ENCODE results near the gene STARD13.

STARD13 gene

GRCh38 chr13:33069365-33069764, 216.2 kb downstream of the STARD13 start:
- Histone ChIP-seq H3K27ac (replicated peaks) (no peak overlapping the region), H3K27me3 (ENCODE audit: insufficient read depth, poor library complexity, severe bottlenecking) (no peaks in the 10 kb centered on the region), H3K4me3 (replicated peaks; ENCODE audit: insufficient read depth, low read length) (no peak overlapping the region)
- DNase-seq (ENCODE audit: low read depth in 1 of 2, low spot score in 1 of 2): no peak
- TF ChIP-seq REST (IDR thresholded peaks at IDR 0.05; ENCODE audit: insufficient replicate concordance, low read depth) (no peak), POLR2AphosphoS5 (IDR thresholded peaks at IDR 0.05; ENCODE audit: low read depth) (no peak), GABPA (IDR thresholded peaks at IDR 0.05; ENCODE audit: low read depth) (no peak), SPI1 (IDR thresholded peaks at IDR 0.05; ENCODE audit: borderline replicate concordance, low read depth) (no peak)
- TF ChIP-seq, protein P1, sequence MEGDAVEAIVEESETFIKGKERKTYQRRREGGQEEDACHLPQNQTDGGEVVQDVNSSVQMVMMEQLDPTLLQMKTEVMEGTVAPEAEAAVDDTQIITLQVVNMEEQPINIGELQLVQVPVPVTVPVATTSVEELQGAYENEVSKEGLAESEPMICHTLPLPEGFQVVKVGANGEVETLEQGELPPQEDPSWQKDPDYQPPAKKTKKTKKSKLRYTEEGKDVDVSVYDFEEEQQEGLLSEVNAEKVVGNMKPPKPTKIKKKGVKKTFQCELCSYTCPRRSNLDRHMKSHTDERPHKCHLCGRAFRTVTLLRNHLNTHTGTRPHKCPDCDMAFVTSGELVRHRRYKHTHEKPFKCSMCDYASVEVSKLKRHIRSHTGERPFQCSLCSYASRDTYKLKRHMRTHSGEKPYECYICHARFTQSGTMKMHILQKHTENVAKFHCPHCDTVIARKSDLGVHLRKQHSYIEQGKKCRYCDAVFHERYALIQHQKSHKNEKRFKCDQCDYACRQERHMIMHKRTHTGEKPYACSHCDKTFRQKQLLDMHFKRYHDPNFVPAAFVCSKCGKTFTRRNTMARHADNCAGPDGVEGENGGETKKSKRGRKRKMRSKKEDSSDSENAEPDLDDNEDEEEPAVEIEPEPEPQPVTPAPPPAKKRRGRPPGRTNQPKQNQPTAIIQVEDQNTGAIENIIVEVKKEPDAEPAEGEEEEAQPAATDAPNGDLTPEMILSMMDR (IDR thresholded peaks at IDR 0.05; ENCODE audit: insufficient read depth, low read length): no peak

DNA sequence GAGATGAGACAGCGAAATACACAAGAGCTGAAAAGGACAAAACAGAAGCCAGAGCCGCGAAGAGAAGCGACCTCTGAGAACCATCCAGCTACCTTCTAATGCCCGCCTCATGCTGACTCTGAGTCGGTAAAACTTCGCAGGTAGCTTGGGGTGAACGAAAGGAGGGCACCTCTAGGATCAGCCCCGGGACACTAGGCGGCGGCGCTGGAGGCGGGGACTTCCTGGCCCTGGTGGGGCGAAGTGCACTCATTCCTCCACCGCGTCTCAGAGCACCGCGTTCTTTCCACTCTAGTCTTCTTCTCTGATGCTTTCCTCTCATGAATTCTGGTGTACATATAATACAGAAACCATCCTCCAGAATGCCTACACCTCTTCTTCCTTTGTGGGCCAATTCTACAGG, 219.2 kb downstream of the STARD13 start:
- DNase-seq (ENCODE audit: low read depth in 1 of 2, low spot score in 1 of 2): no peak
- Histone ChIP-seq H3K27ac (replicated peaks) (no peak overlapping the region), H3K4me3 (replicated peaks; ENCODE audit: insufficient read depth, low read length) (no peak overlapping the region), H3K27me3 (ENCODE audit: insufficient read depth, poor library complexity, severe bottlenecking) (no peaks in the 10 kb centered on the region)
- TF ChIP-seq, protein P1 (IDR thresholded peaks at IDR 0.05; ENCODE audit: insufficient read depth, low read length): no peak
- no peak for TF ChIP-seq POLR2AphosphoS5 (IDR thresholded peaks at IDR 0.05; ENCODE audit: low read depth)
- no peak for TF ChIP-seq REST (IDR thresholded peaks at IDR 0.05; ENCODE audit: insufficient replicate concordance, low read depth)
- TF ChIP-seq SPI1 (IDR thresholded peaks at IDR 0.05; ENCODE audit: borderline replicate concordance, low read depth): no peak
- TF ChIP-seq GABPA (IDR thresholded peaks at IDR 0.05; ENCODE audit: low read depth): no peak

- H3K27ac ChIP-seq (replicated peaks): no peak overlapping the region
- H3K4me3 ChIP-seq (replicated peaks; ENCODE audit: insufficient read depth, low read length): no peak overlapping the region
- no peaks in the 10 kb centered on the region for H3K27me3 ChIP-seq (ENCODE audit: insufficient read depth, poor library complexity, severe bottlenecking)
- TF ChIP-seq, protein P1 (IDR thresholded peaks at IDR 0.05; ENCODE audit: insufficient read depth, low read length): no peak
- TF ChIP-seq GABPA (IDR thresholded peaks at IDR 0.05; ENCODE audit: low read depth) (no peak), REST (IDR thresholded peaks at IDR 0.05; ENCODE audit: insufficient replicate concordance, low read depth) (no peak), POLR2AphosphoS5 (IDR thresholded peaks at IDR 0.05; ENCODE audit: low read depth) (no peak), SPI1 (IDR thresholded peaks at IDR 0.05; ENCODE audit: borderline replicate concordance, low read depth) (no peak)
- no peak for DNase-seq (ENCODE audit: low read depth in 1 of 2, low spot score in 1 of 2)
These were observed 224.7 kb downstream of the STARD13 start for GRCh38 chr13:33060815-33061214.
